K562 (cell line): ENCODE measurements around the gene PTGES3. TPM values are rescaled to one million over a fixed set of nuclear protein-coding genes. Genes with fewer than 3 reads are reported as not detected.

Experiments used
- CHCHD3 ChIP-seq: fragments of 250-450 bp; sonication (Bioruptor Pico); IDR thresholded peaks from 2 replicates; pipeline ENCODE4 v2.1.2; 2022; ENCODE audit warnings: mild to moderate bottlenecking
- HBP1 ChIP-seq: fragments of 450-650 bp; formaldehyde crosslinking; IDR thresholded peaks from 2 replicates; pipeline ENCODE4 v1.4.0; 2022; ENCODE audit warnings: missing genetic modification characterization
- KDM5B ChIP-seq: fragments of 200-600 bp; sonication (generic); IDR thresholded peaks from 2 replicates; pipeline ENCODE4 v1.6.1; 2012; ENCODE audit warnings: low read depth, mild to moderate bottlenecking, moderate library complexity, low read length, control low read depth, inconsistent platforms; ENCODE audit not compliant: insufficient replicate concordance
- RFX5 ChIP-seq: IDR thresholded peaks from 2 replicates; pipeline ENCODE4 v1.6.1; 2011; ENCODE audit warnings: low read depth, mild to moderate bottlenecking, improper control_type of control experiment, low read length
- SNIP1 ChIP-seq: fragments of 450-650 bp; IDR thresholded peaks from 2 replicates; pipeline ENCODE4 v1.7.1; 2017; ENCODE audit warnings: low read depth, mild to moderate bottlenecking
- ZBTB11 ChIP-seq, 3 experiments: fragments of 200-800 bp in 1 of 3; fragments of 250-450 bp in 1 of 3; fragments of 450-650 bp in 1 of 3; sonication (Bioruptor Pico) in 1 of 3; sonication (Bioruptor generic) in 1 of 3; formaldehyde crosslinking in 1 of 3; IDR thresholded peaks; 2 replicates each; pipeline versions ENCODE4 v1.6.1 to v1.8.0; 2016 to 2022; ENCODE audit warnings: mild to moderate bottlenecking in 2 of 3, missing genetic modification characterization in 2 of 3, missing compliant biosample characterization in 1 of 3, moderate library complexity in 1 of 3
- ZNF12 ChIP-seq: sonication (generic); formaldehyde crosslinking; IDR thresholded peaks from 2 replicates; pipeline ENCODE4 v1.4.0; 2020; ENCODE audit warnings: mild to moderate bottlenecking, missing genetic modification reagents
- ZNF592 ChIP-seq: fragments of 450-650 bp; IDR thresholded peaks from 2 replicates; pipeline ENCODE4 v1.6.1; 2017; ENCODE audit warnings: antibody characterized with exemption, mild to moderate bottlenecking
- ZNF609 ChIP-seq: sonication (generic); formaldehyde crosslinking; IDR thresholded peaks from 2 replicates; pipeline ENCODE4 v1.8.1; 2023; ENCODE audit warnings: missing genetic modification reagents, mild to moderate bottlenecking, borderline replicate concordance
- polyA plus RNA-seq, 8 experiments: library from polyadenylated mRNA; depleted of rRNA in 4 of 8; stranded (reverse) in 5 of 8; unstranded in 3 of 8; fragments of >200 nt; fragmentation: Nextera tagmentation in 2 of 8; fragmentation: Illumina TruSeq in 1 of 8; extraction: Ambion mirVana in 2 of 8; extraction: Trizol in 1 of 8; gene quantifications; 2 replicates each; pipeline versions ENCODE4 v1.2.1 to v1.2.3, GENCODE V29; 2011 to 2014; ENCODE audit warnings: inconsistent platforms in 1 of 8, missing spikeins in 1 of 8
- total RNA-seq, 7 experiments: library from RNA; depleted of rRNA in 6 of 7; stranded (reverse); fragments of >200 nt in 6 of 7; fragmentation: Illumina TruSeq in 2 of 7; extraction: Trizol in 2 of 7; gene quantifications; 2 replicates each; pipeline versions ENCODE4 v1.2.1 to v1.2.3, GENCODE V29; 2011 to 2021; ENCODE audit warnings: low replicate concordance in 1 of 7

The PTGES3 gene
- total and polyA plus RNA-seq, 9 of the 15 experiments (the other 6 are each of a cell fraction or from before 2014, with no cell fraction given): 163 to 501 (median 213) TPM

- no peak; the same call in 1 of the 2 replicates for TF ChIP-seq HBP1 (CRISPR knock-in tag)
- TF ChIP-seq ZBTB11 (CRISPR knock-in tag; IDR thresholded peaks at IDR 0.05): 0 out of 6 replicates have a peak, but pooled peaks of 1 of the 3 experiments have one; percentile 19
- TF ChIP-seq CHCHD3 (CRISPR knock-in tag): peak; percentile 65; the same call in 1 of the 2 replicates
- peak; percentile 76; the same call in 1 of the 2 replicates for TF ChIP-seq ZNF592
- TF ChIP-seq ZNF609 (CRISPR knock-in tag): peak; percentile 33; the same call in 1 of the 2 replicates
- TF ChIP-seq ZNF12 (CRISPR knock-in tag): 0 out of 2 replicates have a peak, but pooled peaks have one; percentile 8
- no peak for TF ChIP-seq SNIP1
- peak; percentile 34; the same call in 1 of the 2 replicates for TF ChIP-seq RFX5
- TF ChIP-seq KDM5B: peak; percentile 99
Observed at GRCh38 chr12:56645717-56646446, 42.2 kb downstream of the PTGES3 start, which contains the start of gene ATP5F1B (continued).
